Activated CD4-positive, alpha-beta memory T cell treated with anti-CD3 and anti-CD28 coated beads, Interleukin-2, amount 10 ng/mL, durations not matched to agents 7 days and 5 days (primary cell): ENCODE measurements around the gene ANKRA2. TPM values are rescaled to one million over a fixed set of nuclear protein-coding genes. Genes with fewer than 3 reads are reported as not detected.

ENCODE experiments used
- CTCF ChIA-PET: fragments of 350-600 bp; sonication (Branson Sonifier 250); formaldehyde crosslinking; loops from one replicate; lab custom pipeline; 2021; ENCODE audit warnings: antibody characterized with exemption, inconsistent platforms; lab: Charles Lee
- POLR2A ChIA-PET: fragments of 350-600 bp; sonication (Branson Sonifier 250); formaldehyde crosslinking; loops from one replicate; lab custom pipeline; 2021; ENCODE audit warnings: antibody characterized with exemption; lab: Charles Lee
- DNase-seq: peaks from one replicate; pipeline ENCODE4 v3.0.0-alpha.2; 2020
- H3K27ac Mint-ChIP-seq: one replicate; pipeline ENCODE4 v1.8.0; 2021; ENCODE audit warnings: mild to moderate bottlenecking, mixed read lengths
- H3K27me3 Mint-ChIP-seq: one replicate; pipeline ENCODE4 v1.8.0; 2021; ENCODE audit warnings: mixed read lengths
- H3K36me3 Mint-ChIP-seq: one replicate; pipeline ENCODE4 v1.8.0; 2021; ENCODE audit warnings: low read depth, mixed read lengths
- H3K4me1 Mint-ChIP-seq: one replicate; pipeline ENCODE4 v1.8.0; 2021; ENCODE audit warnings: mixed read lengths
- H3K4me3 Mint-ChIP-seq: one replicate; pipeline ENCODE4 v1.8.0; 2021; ENCODE audit warnings: mild to moderate bottlenecking, mixed read lengths
- H3K9me3 Mint-ChIP-seq: one replicate; pipeline ENCODE4 v1.8.0; 2021; ENCODE audit warnings: mixed read lengths
- total RNA-seq, 2 experiments: library from RNA; stranded (reverse); gene quantifications; one replicate each; pipeline ENCODE4 v1.2.3, GENCODE V29; 2021

The ANKRA2 gene
- total RNA-seq, 2 experiments from 2014 or later: 23.9 to 27.1 TPM

GRCh38 chr5:73542020-73542419 is 23.4 kb downstream of the ANKRA2 start:
- POLR2A ChIA-PET: interaction anchor here (0.6 kb wide), 1 partner anchor 24 kb away, joined by 3 read pairs; no protein-coding TSS in a partner anchor

GRCh38 chr5:73540192-73540591 is 25.2 kb downstream of the ANKRA2 start:
- CTCF ChIA-PET: interaction anchor here (1.3 to 1.5 kb wide), 2 partner anchors 19 to 21 kb away, joined by 3 to 7 read pairs; no protein-coding TSS in a partner anchor
- peaks cover 11% of the 10 kb centered on the region for H3K4me1 Mint-ChIP-seq
- H3K4me3 Mint-ChIP-seq: no peak overlapping the region
- no peaks in the 10 kb centered on the region for H3K9me3 Mint-ChIP-seq
- H3K27ac Mint-ChIP-seq: no peak overlapping the region
- no peaks in the 10 kb centered on the region for H3K36me3 Mint-ChIP-seq
- no peak for DNase-seq
- POLR2A ChIA-PET: interaction anchor here (2.5 kb wide), 1 partner anchor 43 kb away, joined by 6 read pairs; the partner anchor contains the start of gene BTF3
- peaks cover 14% of the 10 kb centered on the region for H3K27me3 Mint-ChIP-seq

More at GRCh38 chr5:73542020-73542419, 23.4 kb downstream of the ANKRA2 start:
- H3K27ac Mint-ChIP-seq: no peak overlapping the region
- peaks cover 15% of the 10 kb centered on the region for H3K27me3 Mint-ChIP-seq
- peaks cover 11% of the 10 kb centered on the region for H3K4me1 Mint-ChIP-seq
- DNase-seq: no peak
- no peaks in the 10 kb centered on the region for H3K9me3 Mint-ChIP-seq
- H3K36me3 Mint-ChIP-seq: no peaks in the 10 kb centered on the region
- CTCF ChIA-PET: interaction anchor here (0.6 to 1.1 kb wide), 2 partner anchors 22 to 693 kb away, joined by 3 read pairs; no protein-coding TSS in a partner anchor
- no peak overlapping the region for H3K4me3 Mint-ChIP-seq

GRCh38 chr5:73539730-73540129 is 25.7 kb downstream of the ANKRA2 start:
- DNase-seq: no peak
- Mint-ChIP-seq H3K4me3 (no peak overlapping the region), H3K27ac (no peak overlapping the region), H3K4me1 (peaks cover 11% of the 10 kb centered on the region), H3K27me3 (peaks cover 16% of the 10 kb centered on the region), H3K36me3 (no peaks in the 10 kb centered on the region), H3K9me3 (no peaks in the 10 kb centered on the region)
- CTCF ChIA-PET: interaction anchor here (1.3 to 1.5 kb wide), 2 partner anchors 19 to 20 kb away, joined by 3 to 7 read pairs; no protein-coding TSS in a partner anchor
- POLR2A ChIA-PET: interaction anchor here (2.5 kb wide), 1 partner anchor 42 kb away, joined by 6 read pairs; the partner anchor contains the start of gene BTF3

GRCh38 chr5:73534971-73535370 is 30.5 kb downstream of the ANKRA2 start:
- Mint-ChIP-seq H3K36me3 (no peaks in the 10 kb centered on the region), H3K4me1 (no peaks in the 10 kb centered on the region), H3K27me3 (peaks cover 40% of the 10 kb centered on the region), H3K4me3 (no peak overlapping the region), H3K9me3 (no peaks in the 10 kb centered on the region), H3K27ac (no peak overlapping the region)
- ChIA-PET POLR2A (no interaction called here), CTCF (interaction anchor here (0.5 to 4.1 kb wide), 6 partner anchors 8 to 46 kb away, joined by 3 to 67 read pairs (median 4); no protein-coding TSS in a partner anchor)
- no peak for DNase-seq

- no peak overlapping the region for H3K4me3 Mint-ChIP-seq
- H3K27me3 Mint-ChIP-seq: peaks cover 45% of the 10 kb centered on the region
- no peak overlapping the region for H3K27ac Mint-ChIP-seq
- no peak for DNase-seq
- H3K4me1 Mint-ChIP-seq: no peaks in the 10 kb centered on the region
- POLR2A ChIA-PET: no interaction called here
- H3K36me3 Mint-ChIP-seq: no peaks in the 10 kb centered on the region
- H3K9me3 Mint-ChIP-seq: no peaks in the 10 kb centered on the region
- CTCF ChIA-PET: interaction anchor here (0.9 kb wide), 1 partner anchor 38 kb away, joined by 4 read pairs; no protein-coding TSS in a partner anchor
Measured at GRCh38 chr5:73534011-73534644, 31.3 kb downstream of the ANKRA2 start.

- Mint-ChIP-seq H3K4me3 (no peak overlapping the region), H3K36me3 (no peaks in the 10 kb centered on the region), H3K27ac (no peak overlapping the region), H3K9me3 (no peaks in the 10 kb centered on the region), H3K27me3 (peaks cover 53% of the 10 kb centered on the region), H3K4me1 (no peaks in the 10 kb centered on the region)
- no peak for DNase-seq
- ChIA-PET POLR2A (no interaction called here), CTCF (no interaction called here)
Measured at GRCh38 chr5:73532195-73532594, 33.2 kb downstream of the ANKRA2 start.

GRCh38 chr5:73531356-73531755 is 34.1 kb downstream of the ANKRA2 start:
- POLR2A ChIA-PET: no interaction called here
- Mint-ChIP-seq H3K36me3 (no peaks in the 10 kb centered on the region), H3K4me1 (no peaks in the 10 kb centered on the region), H3K9me3 (no peaks in the 10 kb centered on the region), H3K27ac (no peak overlapping the region), H3K4me3 (no peak overlapping the region), H3K27me3 (peaks cover 56% of the 10 kb centered on the region)
- DNase-seq: no peak
- CTCF ChIA-PET: interaction anchor here (0.9 to 1.4 kb wide), 2 partner anchors 9 to 11 kb away, joined by 4 to 7 read pairs; no protein-coding TSS in a partner anchor

GRCh38 chr5:73529081-73529480 is 36.4 kb downstream of the ANKRA2 start:
- Mint-ChIP-seq H3K4me3 (no peak overlapping the region), H3K9me3 (no peaks in the 10 kb centered on the region), H3K36me3 (no peaks in the 10 kb centered on the region), H3K27ac (no peak overlapping the region), H3K4me1 (no peaks in the 10 kb centered on the region), H3K27me3 (peaks cover 50% of the 10 kb centered on the region)
- ChIA-PET POLR2A (no interaction called here), CTCF (no interaction called here)
- DNase-seq: no peak

GRCh38 chr5:73528248-73528647 is 37.2 kb downstream of the ANKRA2 start:
- POLR2A ChIA-PET: no interaction called here
- no peak for DNase-seq
- Mint-ChIP-seq H3K27ac (no peak overlapping the region), H3K9me3 (no peaks in the 10 kb centered on the region), H3K36me3 (no peaks in the 10 kb centered on the region), H3K4me1 (no peaks in the 10 kb centered on the region), H3K4me3 (no peak overlapping the region), H3K27me3 (peaks cover 44% of the 10 kb centered on the region)
- CTCF ChIA-PET: interaction anchor here (3.6 kb wide), 1 partner anchor 8 kb away, joined by 20 read pairs; no protein-coding TSS in a partner anchor

- Mint-ChIP-seq H3K4me1 (no peaks in the 10 kb centered on the region), H3K4me3 (no peak overlapping the region), H3K36me3 (no peaks in the 10 kb centered on the region), H3K27ac (no peak overlapping the region), H3K27me3 (peaks cover 25% of the 10 kb centered on the region), H3K9me3 (no peaks in the 10 kb centered on the region)
- POLR2A ChIA-PET: interaction anchor here (0.6 to 1.3 kb wide), 2 partner anchors 15 to 40 kb away, joined by 3 read pairs; partner anchors contain the start of genes ANKRA2 and UTP15
- CTCF ChIA-PET: interaction anchor here (0.9 to 3.6 kb wide), 4 partner anchors 8 to 65 kb away, joined by 3 to 20 read pairs (median 3); no protein-coding TSS in a partner anchor
- no peak for DNase-seq
Measured at GRCh38 chr5:73525606-73526203, 39.7 kb downstream of the ANKRA2 start.

- Mint-ChIP-seq H3K4me3 (no peak overlapping the region), H3K4me1 (peaks cover 8% of the 10 kb centered on the region), H3K27ac (no peak overlapping the region), H3K27me3 (peaks cover 15% of the 10 kb centered on the region), H3K36me3 (no peaks in the 10 kb centered on the region), H3K9me3 (no peaks in the 10 kb centered on the region)
- ChIA-PET CTCF (interaction anchor here (7.6 kb wide), 1 partner anchor 13 kb away, joined by 67 read pairs; no protein-coding TSS in a partner anchor), POLR2A (no interaction called here)
- DNase-seq: no peak
Measured at GRCh38 chr5:73523861-73524260, 41.6 kb downstream of the ANKRA2 start.

GRCh38 chr5:73522989-73523388 is 42.5 kb downstream of the ANKRA2 start:
- Mint-ChIP-seq H3K27ac (no peak overlapping the region), H3K9me3 (no peaks in the 10 kb centered on the region), H3K4me1 (peaks cover 8% of the 10 kb centered on the region), H3K4me3 (no peak overlapping the region), H3K36me3 (no peaks in the 10 kb centered on the region), H3K27me3 (peaks cover 11% of the 10 kb centered on the region)
- ChIA-PET CTCF (interaction anchor here (7.6 kb wide), 1 partner anchor 14 kb away, joined by 67 read pairs; no protein-coding TSS in a partner anchor), POLR2A (no interaction called here)
- no peak for DNase-seq
